HG03175 (cell line): ENCODE results near the gene KIAA1328.

ENCODE experiments used
- ATAC-seq: cut with Tn5 transposase; IDR thresholded peaks from one replicate; pipeline ENCODE4 v1.9.1; 2021; ENCODE audit warnings: mild to moderate bottlenecking, moderate library complexity; ENCODE audit not compliant: unreplicated experiment

The KIAA1328 gene

DNA sequence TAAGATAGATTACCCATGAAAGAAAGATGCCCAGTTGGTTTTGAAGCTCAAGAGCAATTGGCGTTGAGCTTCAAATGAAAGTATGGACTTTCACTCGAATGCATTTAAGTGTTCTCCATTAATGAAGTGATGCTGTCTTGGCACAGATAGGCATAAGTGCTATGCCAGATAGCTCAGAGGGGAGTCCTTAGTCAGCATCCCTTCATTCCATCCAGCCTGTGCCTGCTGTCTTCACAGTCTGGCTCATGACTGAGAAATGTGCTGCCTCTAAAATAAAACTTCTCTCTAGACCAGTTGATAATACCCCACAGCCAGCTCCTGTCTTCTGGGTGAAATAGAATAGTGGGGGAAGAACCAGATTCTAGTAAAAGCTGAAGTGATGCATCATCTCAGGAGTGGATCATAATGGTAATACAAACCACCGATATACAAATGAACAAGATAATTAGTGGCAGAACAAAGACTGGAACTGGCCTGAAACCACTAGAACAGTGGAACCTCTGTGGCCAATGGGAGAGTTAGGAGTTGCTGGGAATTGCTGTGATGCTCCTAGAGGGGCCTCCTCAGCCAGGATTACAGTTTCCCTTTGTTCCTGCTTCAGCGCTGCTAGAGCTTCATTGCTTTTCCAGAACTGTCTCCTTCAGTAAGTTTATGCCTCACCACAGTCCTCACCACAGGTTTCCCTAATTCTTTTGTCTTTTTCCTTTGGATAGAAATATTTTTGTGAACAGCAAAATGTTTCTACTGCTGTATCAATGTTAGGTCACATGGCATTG is 359.3 kb downstream of the KIAA1328 start:
- no peak for ATAC-seq

DNA sequence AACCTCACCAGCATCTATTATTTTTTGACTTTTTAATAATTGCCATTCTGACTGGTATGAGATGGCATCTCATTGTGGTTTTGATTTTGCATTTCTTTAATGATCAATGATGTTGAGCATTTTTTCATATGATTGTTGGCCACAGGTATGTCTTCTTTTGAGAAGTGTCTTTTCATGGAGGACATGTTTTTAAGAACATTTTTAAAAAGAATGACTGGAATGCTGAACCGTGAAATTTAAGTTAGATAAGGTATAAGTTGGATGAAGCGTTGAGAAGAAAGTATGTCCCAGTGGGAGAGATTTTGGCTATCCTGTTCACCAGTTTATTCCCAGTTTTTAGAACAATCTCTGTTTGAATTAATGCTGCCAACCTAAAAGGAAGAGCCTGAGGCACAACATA is 370.8 kb downstream of the KIAA1328 start:
- no peak for ATAC-seq

DNA sequence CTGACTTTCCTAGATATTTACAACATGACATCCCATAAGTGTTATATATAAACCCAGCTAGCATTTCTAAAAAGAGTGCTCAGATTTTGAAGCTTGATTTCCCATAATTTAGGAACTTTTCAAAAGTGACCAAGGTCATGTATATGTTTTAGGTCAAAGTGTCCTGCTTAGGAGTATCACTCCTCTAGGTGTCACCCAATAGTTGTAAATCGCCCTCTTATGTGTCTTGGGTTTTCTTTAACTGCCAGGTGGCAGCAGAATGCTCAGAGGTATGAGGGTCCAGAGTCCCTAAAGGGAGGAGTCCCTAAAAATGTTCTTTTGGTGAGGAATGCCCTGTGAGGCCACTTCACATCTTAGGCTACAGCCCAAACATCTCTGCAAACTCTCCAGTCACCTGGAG is 378.4 kb downstream of the KIAA1328 start:
- no peak for ATAC-seq

DNA sequence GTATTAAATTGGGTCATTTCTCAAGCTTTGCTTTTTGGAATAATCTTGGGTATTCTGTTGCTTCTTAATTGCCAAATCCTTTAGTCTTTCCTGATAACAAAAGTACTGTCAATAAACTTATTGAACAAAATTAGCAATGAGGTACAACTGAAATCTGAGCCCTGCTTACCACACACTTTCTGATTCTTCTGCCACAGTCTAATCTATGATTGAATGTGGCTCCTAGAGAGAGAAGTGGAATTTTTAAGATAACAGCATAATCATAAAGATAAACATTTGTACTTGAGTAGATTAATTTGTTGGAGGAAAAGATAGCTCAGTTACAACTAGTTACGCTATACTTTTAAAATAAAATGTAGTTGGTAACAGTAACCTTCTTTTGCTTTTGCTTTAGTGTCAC is 381.9 kb downstream of the KIAA1328 start:
- no peak for ATAC-seq

DNA sequence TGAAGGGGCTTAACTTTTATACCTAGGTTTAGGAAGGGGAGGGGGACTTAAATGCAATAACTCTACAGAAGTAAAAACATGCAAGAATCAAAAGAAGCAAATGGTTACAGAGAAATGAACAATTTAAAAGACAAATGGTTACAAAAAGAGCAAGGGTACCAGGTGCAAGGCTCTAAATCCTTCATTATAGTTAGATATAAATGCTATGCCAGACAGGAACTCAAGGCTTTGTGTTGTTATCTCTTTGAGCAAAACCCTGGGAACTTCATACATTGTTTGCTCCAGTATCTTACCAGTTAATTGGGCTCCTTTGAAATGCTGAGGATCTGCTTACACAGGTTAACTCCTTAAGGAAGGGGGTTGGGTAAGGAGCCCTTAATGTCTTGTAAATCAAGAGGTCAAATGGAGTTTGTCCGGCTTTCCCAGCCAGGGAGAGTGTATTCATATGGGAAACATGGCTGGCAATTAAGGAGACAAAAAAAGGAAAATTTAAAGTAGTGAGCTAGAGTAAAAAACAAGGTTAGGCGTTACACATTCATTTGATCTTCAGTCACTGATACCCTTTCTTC is 389.2 kb downstream of the KIAA1328 start:
- no peak for ATAC-seq

DNA sequence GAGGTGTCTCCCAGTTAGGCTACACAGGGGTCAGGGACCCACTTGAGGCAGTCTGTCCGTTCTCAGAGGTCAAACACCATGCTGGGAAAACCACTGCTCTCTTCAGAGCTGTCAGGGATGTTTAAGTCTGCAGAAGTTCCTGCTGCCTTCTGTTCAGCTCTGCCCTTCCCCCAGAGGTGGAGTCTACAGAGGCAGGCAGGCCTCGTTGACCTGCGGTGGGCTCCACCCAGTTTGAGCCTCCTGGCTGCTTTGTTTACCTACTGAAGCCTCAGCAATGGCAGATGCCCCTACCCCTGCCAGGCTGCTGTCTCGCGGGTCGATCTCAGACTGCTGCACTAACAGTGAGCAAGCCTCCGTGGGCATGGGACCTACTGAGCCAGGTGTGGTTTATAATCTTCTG is 390.3 kb downstream of the KIAA1328 start:
- ATAC-seq, result no peak

DNA sequence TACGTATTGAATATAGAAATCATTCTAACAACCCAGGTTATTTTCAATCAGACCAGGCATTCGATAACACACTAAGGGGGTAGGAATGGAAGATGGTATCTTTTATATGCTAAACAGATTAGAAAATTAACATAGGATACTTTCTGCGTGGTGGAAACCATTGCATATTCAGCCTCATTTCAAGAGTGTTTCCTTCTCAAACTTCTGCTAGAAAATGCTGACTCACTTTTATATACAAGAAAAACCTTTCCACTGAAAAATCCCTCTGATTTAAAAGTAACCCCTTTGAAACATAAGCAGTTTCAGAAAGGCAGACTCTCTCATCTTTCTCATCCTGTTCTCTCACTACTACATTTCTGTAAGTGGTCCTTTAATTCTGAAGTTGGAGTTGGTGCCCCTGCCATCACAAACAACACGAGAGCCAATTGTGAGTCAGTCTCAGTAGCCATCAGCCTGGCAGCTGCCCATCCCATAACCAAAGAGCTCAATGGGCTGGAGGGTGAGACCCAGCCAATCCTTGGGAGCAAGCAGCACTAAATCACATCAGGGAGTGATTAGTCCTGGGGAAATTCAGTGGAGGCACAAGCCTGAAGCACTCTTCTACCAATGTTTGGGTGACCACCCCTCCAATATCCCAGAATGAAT is 393.5 kb downstream of the KIAA1328 start:
- ATAC-seq, result no peak

DNA sequence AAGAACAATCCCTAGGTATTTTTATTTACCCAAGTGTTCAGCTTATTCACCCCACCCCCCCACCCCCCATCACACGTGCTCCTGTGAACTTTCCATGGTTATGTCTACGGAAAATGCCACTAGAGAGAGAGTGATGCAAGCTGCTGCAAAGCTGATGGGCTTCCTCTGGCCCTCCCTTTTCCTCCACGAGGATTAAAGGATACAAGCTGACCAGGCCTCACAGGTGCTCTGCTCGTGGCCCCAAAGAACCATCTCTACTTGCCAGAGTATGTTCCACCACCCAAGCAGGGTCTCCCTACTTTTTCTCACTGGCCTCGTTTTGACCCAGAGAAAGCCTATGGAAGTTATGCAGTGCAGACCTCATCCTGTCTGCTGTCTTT is 394.1 kb downstream of the KIAA1328 start:
- ATAC-seq, result no peak

DNA sequence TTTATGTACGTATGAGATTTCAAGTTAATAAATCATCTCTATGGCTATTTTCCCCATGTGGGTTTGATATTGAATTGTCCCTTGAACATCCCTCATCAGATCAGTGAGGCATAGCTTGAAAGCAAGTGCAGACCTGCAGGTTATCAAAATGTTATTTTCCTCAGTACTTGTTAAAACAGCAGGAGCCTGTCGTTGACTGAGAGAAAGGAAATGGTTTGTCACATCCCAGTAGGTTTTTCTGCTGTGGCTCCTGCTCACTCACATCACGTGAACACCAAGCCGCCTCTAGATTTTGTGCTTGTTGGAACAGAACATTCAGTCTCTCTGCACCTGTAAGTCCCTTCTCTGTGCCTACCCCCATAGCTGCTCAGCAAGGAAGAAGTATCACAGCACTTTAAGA is 396.4 kb downstream of the KIAA1328 start:
- no peak for ATAC-seq

DNA sequence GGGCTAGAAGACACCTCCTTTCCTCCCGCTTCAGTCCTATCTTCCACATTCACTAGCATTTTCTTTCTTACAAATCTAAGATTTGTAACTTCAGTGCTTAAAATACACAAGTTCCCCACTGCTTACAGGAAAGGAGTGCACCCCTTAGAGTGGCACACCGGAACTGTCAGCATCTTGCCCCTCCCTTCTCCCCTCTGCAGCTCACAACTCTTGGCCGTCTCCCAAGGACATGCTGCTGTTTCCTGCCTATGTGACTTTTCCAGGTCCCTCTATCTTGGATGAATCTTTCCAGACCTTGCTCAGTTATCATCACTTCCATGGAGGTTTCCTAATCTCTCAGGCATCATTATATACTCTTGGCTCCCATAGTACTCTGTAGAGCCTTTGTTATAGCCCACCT is 401.8 kb downstream of the KIAA1328 start:
- no peak for ATAC-seq

DNA sequence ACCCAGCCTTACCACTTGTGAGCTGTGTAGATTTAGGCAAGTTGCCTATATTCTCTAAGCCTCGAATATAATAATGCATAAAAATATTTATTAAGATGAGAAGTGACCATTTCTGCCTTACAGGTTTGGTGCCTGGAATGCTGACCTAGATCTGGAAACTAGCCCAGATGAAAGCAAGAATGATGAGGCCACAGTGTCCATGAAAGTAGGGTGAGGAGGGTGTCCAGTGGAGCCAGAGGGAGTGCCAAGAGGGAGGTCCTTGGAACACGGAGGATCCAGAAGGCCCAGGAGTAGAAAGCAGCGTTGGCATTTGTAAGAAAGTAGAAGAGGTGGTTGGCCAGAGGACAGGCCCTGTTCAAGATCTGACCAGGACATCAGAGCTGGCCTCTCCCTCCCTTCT is 402.3 kb downstream of the KIAA1328 start:
- no peak for ATAC-seq

DNA sequence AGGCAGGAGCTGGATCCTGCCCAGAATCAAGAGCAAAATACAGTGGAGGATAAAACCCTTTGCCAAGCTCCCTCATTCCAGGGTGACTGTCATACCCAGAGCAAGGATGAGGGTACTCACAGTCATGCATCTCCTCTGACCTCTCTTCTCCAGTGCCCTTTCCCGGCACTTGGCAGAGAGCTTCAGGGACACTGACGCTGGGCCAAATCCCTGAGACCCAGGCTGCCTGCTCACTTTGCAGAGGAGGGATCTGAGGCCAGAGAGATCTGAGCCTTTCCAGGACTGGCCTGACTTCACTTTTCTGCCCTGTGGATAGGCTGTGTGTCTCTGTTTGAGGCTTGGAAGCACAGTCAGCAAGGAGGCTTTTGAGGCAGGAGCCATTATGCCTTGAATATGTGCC is 406.7 kb downstream of the KIAA1328 start:
- no peak for ATAC-seq

DNA sequence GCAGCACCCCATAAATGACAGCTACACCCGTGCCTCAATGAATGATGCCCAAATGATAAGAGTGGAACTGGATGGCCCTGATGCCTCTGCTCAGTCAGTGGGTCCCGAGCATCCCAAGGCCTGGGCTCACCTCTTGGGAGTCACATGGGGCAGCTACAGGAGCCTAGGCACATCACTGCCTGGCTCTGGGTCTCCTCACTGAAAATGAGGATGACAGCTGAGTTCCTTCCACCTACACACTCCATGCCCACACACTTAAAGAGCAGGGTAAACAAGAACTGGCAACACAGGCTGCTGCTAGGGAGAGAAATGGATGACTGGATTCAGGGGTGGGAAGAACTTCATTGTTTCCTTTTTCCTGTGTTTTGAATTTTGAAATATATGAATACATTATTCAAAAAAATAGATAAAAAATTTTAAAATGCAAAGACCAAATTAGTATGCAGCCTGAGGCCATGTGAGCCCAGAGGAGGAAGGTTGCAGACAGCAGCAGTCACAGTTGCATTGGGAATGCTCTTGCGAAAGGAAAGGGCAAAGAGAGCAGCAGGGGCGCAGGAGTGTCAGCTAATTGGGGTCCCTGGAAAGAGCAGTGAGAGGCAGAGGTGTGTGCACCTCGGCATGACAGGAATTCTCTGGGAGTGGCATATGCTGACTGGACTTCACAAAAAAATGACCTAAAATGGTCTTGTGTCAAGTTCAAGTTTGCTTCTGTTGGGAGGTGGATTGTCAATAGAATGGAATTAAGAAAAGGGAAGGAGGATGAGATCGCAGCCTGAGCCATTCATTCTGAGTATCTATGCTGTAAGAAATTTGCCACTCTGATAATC is 409.6 kb downstream of the KIAA1328 start:
- ATAC-seq, result no peak

DNA sequence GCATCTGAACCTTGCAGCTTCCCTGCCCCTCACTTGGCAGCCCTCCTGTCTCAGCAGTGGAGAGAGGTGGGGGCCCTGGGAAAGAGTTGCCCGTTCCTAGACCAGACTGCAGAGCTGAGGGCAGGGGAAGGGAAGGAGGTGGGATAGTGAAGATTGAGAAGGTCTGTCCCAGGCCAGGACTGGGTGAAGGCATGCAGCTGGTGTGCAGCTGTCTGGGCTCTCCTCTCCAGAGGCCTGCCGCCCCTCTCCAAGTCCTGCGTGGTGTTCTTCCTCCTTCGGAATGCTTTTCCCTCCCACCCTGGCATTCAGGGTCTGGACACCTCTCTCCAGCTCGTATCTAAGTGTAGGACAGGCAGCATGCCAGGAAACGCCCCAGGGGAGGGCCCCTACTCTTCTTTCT is 413.2 kb downstream of the KIAA1328 start:
- ATAC-seq, result no peak

DNA sequence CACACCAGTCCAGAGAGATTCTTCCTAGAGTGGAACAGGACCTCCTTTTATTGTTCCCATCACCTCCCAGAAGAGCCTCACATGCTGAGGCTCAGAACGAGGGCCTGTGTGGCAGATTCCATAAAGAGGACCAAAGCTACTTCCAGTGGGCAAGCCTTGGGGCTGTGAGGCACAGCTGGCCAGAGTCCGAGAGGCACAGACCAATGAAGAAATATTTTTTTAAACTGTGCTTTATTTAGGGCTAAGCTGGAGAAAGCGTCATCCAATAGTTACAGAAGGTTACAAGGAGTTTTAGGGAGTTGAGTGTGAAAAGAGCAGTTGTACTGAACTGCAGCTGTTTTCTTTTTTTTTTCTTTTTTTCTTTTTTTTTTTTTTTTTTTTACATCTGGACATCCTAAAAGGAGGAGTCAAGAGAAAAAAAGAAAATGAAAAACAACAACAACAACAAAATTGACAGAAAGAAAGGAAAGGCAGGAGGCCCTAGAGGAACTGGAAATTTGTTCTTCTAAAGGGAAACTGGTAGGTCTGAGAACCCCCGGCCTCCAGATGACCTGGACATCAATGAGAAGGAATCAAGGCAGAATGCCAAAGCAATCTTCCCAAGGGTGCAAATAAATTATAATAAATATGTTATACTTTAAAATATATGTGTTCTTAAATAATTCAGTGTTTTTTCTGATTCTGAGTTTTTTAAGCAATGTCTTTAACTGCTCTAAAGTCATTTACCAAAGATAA is 414.1 kb downstream of the KIAA1328 start:
- ATAC-seq, result no peak

DNA sequence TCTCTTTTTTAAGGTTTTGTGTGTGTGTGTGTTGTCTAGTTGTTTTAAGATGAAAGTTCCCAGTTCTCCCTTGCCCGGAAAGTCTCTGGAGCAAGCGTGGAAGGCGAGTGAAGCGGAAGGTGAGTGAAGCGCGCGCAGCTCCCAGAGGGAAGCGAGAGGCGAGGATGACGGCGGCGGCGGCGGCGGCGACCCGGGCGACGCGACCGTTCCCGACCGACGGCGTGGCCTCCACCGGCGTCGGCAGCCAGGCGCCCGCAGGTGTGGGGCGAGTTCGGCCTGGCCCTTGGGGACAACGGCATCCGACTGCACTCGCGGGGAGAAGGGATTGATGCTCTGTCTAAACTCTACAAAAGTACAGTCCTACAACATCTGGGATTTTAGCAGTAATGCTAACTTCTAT is 414.8 kb downstream of the KIAA1328 start:
- no peak for ATAC-seq

DNA sequence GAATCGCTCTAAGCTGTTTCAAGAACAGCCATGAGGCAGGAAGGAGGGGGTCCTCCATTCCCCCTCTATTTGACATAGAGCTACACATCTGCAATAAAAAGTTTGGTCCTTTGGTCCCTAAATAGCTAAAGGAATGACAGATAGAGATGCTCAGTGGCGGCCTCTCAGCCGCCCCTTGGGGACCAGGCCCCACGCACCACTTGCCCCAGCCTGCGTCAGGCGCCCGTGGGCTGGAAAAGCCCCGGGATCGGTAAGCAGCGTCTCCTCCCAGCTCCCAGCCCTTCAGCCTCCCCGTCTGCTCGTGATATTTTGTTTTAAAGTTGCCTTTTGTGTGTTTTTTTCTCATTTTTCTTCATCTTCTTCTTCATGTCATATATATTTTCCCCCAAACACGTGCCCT is 415.7 kb downstream of the KIAA1328 start:
- no peak for ATAC-seq

DNA sequence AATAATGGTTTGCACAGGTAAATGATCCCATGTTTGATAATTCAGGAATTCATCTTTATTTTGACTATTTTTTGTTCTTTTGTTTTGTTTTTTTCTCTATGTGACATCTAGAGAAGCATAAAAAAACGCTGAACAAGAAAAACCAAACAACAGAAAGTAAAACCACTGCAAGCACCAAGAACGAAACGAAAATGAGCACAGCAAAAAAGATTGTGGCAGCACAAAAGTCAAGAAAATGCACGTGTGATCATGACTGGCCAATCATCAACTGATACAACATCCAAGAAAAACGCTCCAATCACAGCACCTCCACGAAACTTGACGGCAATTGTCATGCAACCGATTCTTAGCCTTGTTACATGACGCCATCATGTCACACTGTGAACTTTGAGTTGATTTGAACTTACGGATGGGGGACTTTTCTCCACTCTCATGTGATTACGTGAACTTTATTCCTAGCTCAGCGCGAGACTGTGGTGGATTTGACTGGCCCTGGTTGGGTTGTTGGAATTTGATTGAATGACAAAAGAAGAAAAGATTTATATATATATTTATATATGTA is 417.9 kb downstream of the KIAA1328 start:
- ATAC-seq, result no peak

DNA sequence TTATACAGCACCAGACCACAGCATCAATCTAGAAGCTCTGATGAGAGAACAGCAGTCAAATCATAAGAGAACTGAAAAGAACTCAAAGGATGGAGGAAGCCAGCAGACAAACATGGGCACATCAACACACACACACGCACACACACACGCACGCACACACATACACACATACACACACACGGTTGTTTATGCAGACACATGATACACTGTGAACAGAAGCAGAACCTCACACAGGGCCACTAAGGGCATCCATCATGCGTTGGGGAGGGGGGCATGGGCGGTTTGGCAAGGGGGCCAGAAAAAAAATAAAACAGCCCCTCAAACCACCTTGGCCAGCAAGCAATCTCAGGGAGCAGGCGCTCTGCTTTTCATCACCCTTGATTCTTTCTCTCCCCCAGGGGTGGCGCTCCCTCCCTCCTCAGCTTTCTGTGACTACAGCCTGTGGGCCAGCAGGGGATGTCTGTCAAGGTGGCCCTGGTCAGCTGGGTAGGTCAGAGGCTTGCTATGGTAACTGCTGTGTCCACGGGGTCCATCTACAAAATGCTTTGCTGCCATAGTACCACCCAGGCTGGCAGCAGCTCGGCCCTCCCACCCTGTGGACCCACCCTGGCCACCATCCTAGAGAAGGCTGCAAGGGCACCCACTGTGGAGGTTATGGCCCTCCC is 418.7 kb downstream of the KIAA1328 start:
- ATAC-seq, result no peak

DNA sequence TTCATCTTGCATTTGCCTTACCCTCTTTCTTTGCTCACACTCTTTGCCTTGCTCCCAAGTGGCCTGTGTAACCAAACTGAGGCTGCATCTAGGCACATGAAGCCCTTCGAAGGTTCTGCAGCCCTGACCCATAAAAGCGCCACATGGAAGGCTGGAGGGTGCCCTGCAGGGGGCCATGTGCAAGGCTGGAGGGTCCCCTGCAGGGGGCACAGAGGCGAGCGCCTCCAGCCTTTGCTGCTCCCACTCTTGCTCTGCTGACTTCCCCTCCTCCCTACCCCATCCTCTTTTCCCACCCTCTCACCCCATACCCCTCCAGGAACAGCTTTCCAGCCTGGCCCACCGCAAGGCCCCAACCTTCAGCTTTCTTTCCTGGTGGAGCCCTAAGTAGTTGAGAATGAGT is 419.4 kb downstream of the KIAA1328 start:
- ATAC-seq, result no peak
